Panc1 (cell line): ENCODE data around the gene TRAF5. TPM values are rescaled to one million over a fixed set of nuclear protein-coding genes. Genes with fewer than 3 reads are reported as not detected.
A peak's percentile ranks its signal among the peaks of the same experiment; 100 is the strongest.

ENCODE experiments used
- ATAC-seq: fragments of 200-7000 bp; cut with Tn5 transposase; 2 replicates; pipeline ENCODE4 v1.9.1; 2020; ENCODE audit warnings: mild to moderate bottlenecking, moderate library complexity
- BruUV-seq: library from RNA; stranded (reverse); fragments of 400-500 nt; replicated peaks from 2 replicates; lab custom pipeline; 2021; lab: Mats Ljungman, UMichigan
- CTCF ChIA-PET: fragments of 300-600 bp; sonication (Branson Sonifier 250); formaldehyde crosslinking; loops from one replicate; lab custom pipeline; 2022; ENCODE audit warnings: antibody characterized with exemption; lab: Charles Lee
- POLR2A ChIA-PET: fragments of 300-600 bp; sonication (Branson Sonifier 250); formaldehyde crosslinking; loops from one replicate; lab custom pipeline; 2022; ENCODE audit warnings: antibody characterized with exemption; lab: Charles Lee
- DNase-seq: peaks from one replicate; pipeline ENCODE4 v3.0.0-alpha.2; 2010; ENCODE audit warnings: low read depth, low spot score
- H3K27ac ChIP-seq: 2 replicates; pipeline ENCODE4 v1.5.1; 2011; ENCODE audit warnings: mild to moderate bottlenecking, low read length, inconsistent platforms
- H3K27me3 ChIP-seq: fragments of 200-500 bp; sonication (Bioruptor generic); 2 replicates; pipeline ENCODE4 v1.6.0; 2014; ENCODE audit warnings: low read length, inconsistent platforms; ENCODE audit not compliant: control insufficient read depth, insufficient read depth
- H3K36me3 ChIP-seq: fragments of 200-500 bp; sonication (Bioruptor generic); 2 replicates; pipeline ENCODE4 v1.5.1; 2014; ENCODE audit warnings: inconsistent platforms, mild to moderate bottlenecking, low read length, moderate library complexity; ENCODE audit not compliant: control insufficient read depth, insufficient read depth
- H3K4me1 ChIP-seq: 2 replicates; pipeline ENCODE4 v1.5.1; 2011; ENCODE audit warnings: inconsistent platforms, mild to moderate bottlenecking, low read length, moderate library complexity; ENCODE audit not compliant: control insufficient read depth, insufficient read depth
- H3K4me3 ChIP-seq, 2 experiments: 2 replicates each; pipeline ENCODE4 v1.5.1; 2011 to 2012; ENCODE audit warnings: low read depth in 2 of 2, low read length in 2 of 2, mild to moderate bottlenecking in 2 of 2, inconsistent platforms in 1 of 2, moderate library complexity in 1 of 2
- H3K9me3 ChIP-seq: fragments of 200-500 bp; sonication (Bioruptor generic); 2 replicates; pipeline ENCODE4 v1.5.1; 2014; ENCODE audit warnings: low read depth, mild to moderate bottlenecking, inconsistent platforms, low read length, moderate library complexity; ENCODE audit not compliant: control insufficient read depth, insufficient read depth
- CTCF ChIP-seq: fragments of 450-650 bp; IDR thresholded peaks from 2 replicates; pipeline ENCODE4 v1.5.1; 2017; ENCODE audit warnings: mild to moderate bottlenecking
- POLR2AphosphoS5 ChIP-seq: IDR thresholded peaks from 2 replicates; pipeline ENCODE4 v1.6.1; 2012; ENCODE audit warnings: mild to moderate bottlenecking, low read depth, low read length, moderate library complexity
- REST ChIP-seq, 2 experiments: IDR thresholded peaks; 2 replicates each; pipeline ENCODE4 v1.6.1; 2011 to 2012; ENCODE audit warnings: low read depth in 2 of 2, control low read depth in 1 of 2, low read length in 1 of 2, mild to moderate bottlenecking in 1 of 2, moderate library complexity in 1 of 2; ENCODE audit not compliant: insufficient read depth in 1 of 2
- SIN3A ChIP-seq: IDR thresholded peaks from 2 replicates; pipeline ENCODE4 v1.6.1; 2012; ENCODE audit warnings: low read depth, mild to moderate bottlenecking, low read length, moderate library complexity, borderline replicate concordance; ENCODE audit not compliant: insufficient read depth
- TCF7L2 ChIP-seq: IDR thresholded peaks from 2 replicates; pipeline ENCODE4 v1.6.1; 2011; ENCODE audit warnings: mild to moderate bottlenecking, low read depth, low read length, inconsistent platforms
- in situ Hi-C: cut with HindIII; loops from 2 replicates; pipeline ENCODE4 v1.10.0; 2016; ENCODE audit warnings: low sequenced_read_pairs, low pct_unique_long_range_greater_than_20kb
- intact Hi-C: fragments of 100-400 bp; cut with micrococcal nuclease; formaldehyde crosslinking; loops from one replicate; pipeline ENCODE4 v1.10.0; 2022; ENCODE audit not compliant: unreplicated experiment
- total RNA-seq: library from RNA; stranded (reverse); gene quantifications from one replicate; pipeline ENCODE4 v1.2.1, GENCODE V29; 2021; ENCODE audit not compliant: unreplicated experiment

TRAF5 gene
- total RNA-seq, 1 experiment from 2014 or later = 10.5 TPM

DNA sequence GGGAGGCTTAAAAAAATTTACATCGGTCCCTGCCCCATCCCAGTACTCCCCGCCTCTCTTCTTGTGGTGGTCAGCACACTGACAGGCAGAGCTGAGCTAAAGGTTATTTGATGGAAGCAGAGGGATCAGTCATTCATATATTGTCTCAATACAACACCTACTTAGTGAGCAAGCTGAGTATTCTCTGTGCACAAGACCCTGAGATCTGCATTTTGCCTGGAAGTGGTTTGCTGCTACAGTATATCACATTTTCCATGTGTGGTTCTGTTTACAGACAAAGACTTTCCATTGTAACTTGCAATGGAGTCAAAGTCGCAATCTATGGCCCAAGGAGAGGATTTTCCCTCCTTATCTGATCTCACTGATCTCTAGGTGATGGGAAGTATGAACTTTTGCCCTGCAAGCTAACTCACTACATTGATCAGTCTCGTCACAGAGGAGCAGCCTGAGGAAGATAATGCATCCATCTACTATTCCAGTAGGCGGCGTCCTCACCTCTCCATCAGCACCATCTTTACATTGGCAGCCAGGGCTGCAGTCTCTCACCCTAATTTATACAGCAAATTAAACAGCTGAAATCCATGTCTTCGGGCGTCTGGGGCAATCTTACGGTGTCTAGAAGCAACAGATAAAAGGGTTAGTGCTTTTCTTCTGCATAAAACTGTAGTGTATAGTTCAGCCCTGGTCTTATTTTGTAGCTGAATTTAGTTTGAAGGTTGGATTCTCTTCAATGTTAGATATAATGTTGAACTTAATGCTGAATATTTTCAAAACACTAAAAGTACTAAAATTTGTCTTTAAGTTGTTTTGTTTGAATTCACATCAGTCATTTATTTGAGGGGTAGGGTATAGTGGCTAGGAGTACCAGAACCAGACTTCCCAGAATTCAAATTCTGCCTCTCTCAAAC is 3.2 kb upstream of the TRAF5 start:
- ATAC-seq (peak; percentile 85), DNase-seq (peak; percentile 60)
- peaks cover 7% of the 10 kb centered on the region for H3K4me1 ChIP-seq
- H3K9me3 ChIP-seq = no peaks in the 10 kb centered on the region
- CTCF ChIA-PET = interaction anchor here (0.6 to 1.6 kb wide), 3 partner anchors 33 to 190 kb away, joined by 3 to 6 read pairs (median 6); no protein-coding TSS in a partner anchor
- H3K27me3 ChIP-seq = no peaks in the 10 kb centered on the region
- POLR2A ChIA-PET = no interaction called here
- intact Hi-C loops = loop anchor here (1.0 to 10.0 kb wide), 3 partner anchors 61 to 191 kb away; no protein-coding TSS in a partner anchor
- no peak overlapping the region for H3K27ac ChIP-seq
- H3K4me3 ChIP-seq = no peak overlapping the region
- in situ Hi-C loops = no loop called here
- no TSS peak for BruUV-seq
- TF ChIP-seq REST (IDR thresholded peaks at IDR 0.05; ENCODE audit: insufficient read depth in 1 of 2, low read depth in 2 of 2, low read length in 1 of 2) = no peak
- TF ChIP-seq CTCF = peak; percentile 96
- H3K36me3 ChIP-seq = no peaks in the 10 kb centered on the region

DNA sequence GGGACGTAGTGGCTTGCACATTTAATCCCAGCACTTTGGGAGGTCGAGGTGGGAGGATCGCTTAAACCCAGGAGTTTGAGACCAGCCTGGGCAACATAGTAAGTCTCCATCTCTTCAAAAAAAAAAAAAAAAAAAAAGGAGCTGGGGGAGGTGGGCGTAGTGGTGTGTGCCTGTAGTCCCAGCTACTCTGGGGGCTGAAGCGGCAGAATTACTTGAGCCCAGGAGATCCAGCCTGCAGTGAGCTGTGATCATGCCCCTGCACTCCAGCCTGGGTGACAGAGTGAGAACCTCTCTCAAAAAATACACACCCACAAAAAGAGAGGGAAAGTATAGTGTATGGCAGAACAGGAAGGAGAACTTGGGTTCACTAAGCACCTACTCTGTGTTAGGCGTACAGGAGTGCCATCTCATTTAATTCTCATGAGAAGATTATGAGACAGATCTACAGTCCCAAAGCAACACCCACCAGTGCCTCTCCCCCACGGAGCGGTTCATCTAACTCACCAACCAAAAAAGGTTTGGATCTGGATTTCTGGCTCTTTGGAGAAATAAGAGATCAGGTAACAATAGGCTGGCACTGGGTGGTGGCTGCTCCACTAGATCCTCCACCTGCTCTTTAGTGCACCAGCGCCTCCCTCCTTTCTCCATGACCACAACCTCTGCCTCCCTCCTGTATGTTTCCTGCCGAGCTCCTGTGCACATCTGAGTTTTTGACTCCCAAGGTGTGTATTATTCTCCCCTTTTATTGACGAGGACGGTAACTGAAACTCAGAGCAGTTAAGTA is 1.4 kb upstream of the TRAF5 start:
- intact Hi-C loops = loop anchor here (5.0 to 10.0 kb wide), 3 partner anchors 60 to 332 kb away; no protein-coding TSS in a partner anchor
- Histone ChIP-seq H3K4me1 (peaks cover 11% of the 10 kb centered on the region), H3K9me3 (no peaks in the 10 kb centered on the region), H3K36me3 (no peaks in the 10 kb centered on the region), H3K4me3 (no peak overlapping the region), H3K27me3 (no peaks in the 10 kb centered on the region), H3K27ac (no peak overlapping the region)
- CTCF ChIA-PET = no interaction called here
- BruUV-seq = no TSS peak
- DNase-seq = no peak
- in situ Hi-C loops = no loop called here
- POLR2A ChIA-PET = interaction anchor here (0.6 kb wide), 2 partner anchors 39 to 314 kb away, joined by 4 to 5 read pairs; no protein-coding TSS in a partner anchor
- no peak for ATAC-seq
- TF ChIP-seq REST (IDR thresholded peaks at IDR 0.05; ENCODE audit: insufficient read depth in 1 of 2, low read depth in 2 of 2, low read length in 1 of 2) (no peak), POLR2AphosphoS5 (no peak), SIN3A (no peak), TCF7L2 (no peak), CTCF (no peak)
